SK-N-SH treated with all-trans-retinoic acid at 6 μM for 48 hours (cell line): ENCODE data around the gene FHIT.

Source experiments
- ATAC-seq: fragments of 200-7000 bp; cut with Tn5 transposase; 3 replicates; pipeline ENCODE4 v1.9.1; 2020; ENCODE audit warnings: mild to moderate bottlenecking, moderate library complexity
- ARNTL ChIP-seq: fragments of 450-650 bp; formaldehyde crosslinking; IDR thresholded peaks from 2 replicates; pipeline ENCODE4 v1.5.0; 2020; ENCODE audit warnings: low read depth, mild to moderate bottlenecking, moderate library complexity, borderline replicate concordance
- BACH2 ChIP-seq: fragments of 250-450 bp; sonication (Bioruptor Pico); IDR thresholded peaks from 2 replicates; pipeline ENCODE4 v1.9.0; 2021; ENCODE audit warnings: mild to moderate bottlenecking, borderline replicate concordance
- CSDC2 ChIP-seq: fragments of 250-450 bp; sonication (Bioruptor Pico); IDR thresholded peaks from 2 replicates; pipeline ENCODE4 v1.5.0; 2020; ENCODE audit warnings: mild to moderate bottlenecking, moderate library complexity
- ESRRG ChIP-seq: fragments of 250-450 bp; sonication (Bioruptor Pico); IDR thresholded peaks from 2 replicates; pipeline ENCODE4 v1.6.1; 2021; ENCODE audit warnings: mild to moderate bottlenecking
- GLIS3 ChIP-seq: fragments of 250-450 bp; sonication (Bioruptor Pico); IDR thresholded peaks from 2 replicates; pipeline ENCODE4 v1.5.0; 2020; ENCODE audit warnings: mild to moderate bottlenecking, moderate library complexity
- ISL1 ChIP-seq: fragments of 250-450 bp; sonication (Bioruptor Pico); IDR thresholded peaks from 2 replicates; pipeline ENCODE4 v2.1.2; 2022; ENCODE audit warnings: mild to moderate bottlenecking, moderate library complexity
- OSR1 ChIP-seq: fragments of 250-450 bp; sonication (Bioruptor Pico); IDR thresholded peaks from 2 replicates; pipeline ENCODE4 v1.8.0; 2022; ENCODE audit warnings: moderate library complexity, mild to moderate bottlenecking, inconsistent platforms
- PPARA ChIP-seq: fragments of 250-450 bp; sonication (Bioruptor Pico); IDR thresholded peaks from 2 replicates; pipeline ENCODE4 v1.5.0; 2020; ENCODE audit warnings: mild to moderate bottlenecking, borderline replicate concordance
- RARB ChIP-seq: fragments of 250-450 bp; sonication (Bioruptor Pico); IDR thresholded peaks from 2 replicates; pipeline ENCODE4 v1.8.0; 2021; ENCODE audit warnings: mild to moderate bottlenecking, moderate library complexity
- SNAI2 ChIP-seq: fragments of 250-450 bp; sonication (Bioruptor Pico); IDR thresholded peaks from 2 replicates; pipeline ENCODE4 v1.5.0; 2020; ENCODE audit warnings: mild to moderate bottlenecking, moderate library complexity
- TCF4 ChIP-seq: fragments of 250-450 bp; sonication (Bioruptor Pico); IDR thresholded peaks from 2 replicates; pipeline ENCODE4 v1.8.0; 2021; ENCODE audit warnings: mild to moderate bottlenecking, moderate library complexity, borderline replicate concordance
- TOX ChIP-seq: fragments of 250-450 bp; sonication (Bioruptor Pico); IDR thresholded peaks from 2 replicates; pipeline ENCODE4 v1.8.0; 2021; ENCODE audit warnings: mild to moderate bottlenecking, moderate library complexity, borderline replicate concordance
- ZC3H10 ChIP-seq: fragments of 250-450 bp; sonication (Bioruptor Pico); IDR thresholded peaks from 2 replicates; pipeline ENCODE4 v1.5.1; 2021; ENCODE audit warnings: mild to moderate bottlenecking, moderate library complexity
- ZFP30 ChIP-seq: fragments of 450-650 bp; formaldehyde crosslinking; IDR thresholded peaks from 2 replicates; pipeline ENCODE4 v1.5.0; 2022; ENCODE audit warnings: mild to moderate bottlenecking, moderate library complexity
- ZNF565 ChIP-seq: fragments of 450-650 bp; formaldehyde crosslinking; conservative IDR thresholded peaks from 2 replicates; pipeline ENCODE4 v1.5.0; 2020; ENCODE audit warnings: low read depth, mild to moderate bottlenecking, moderate library complexity
- ZNF70 ChIP-seq: fragments of 450-650 bp; formaldehyde crosslinking; IDR thresholded peaks from 2 replicates; pipeline ENCODE4 v1.5.0; 2020; ENCODE audit warnings: mild to moderate bottlenecking, moderate library complexity
- TF ChIP-seq, protein P1 (sequence below): fragments of 250-450 bp; sonication (Bioruptor Pico); IDR thresholded peaks from 2 replicates; pipeline ENCODE4 v1.8.0; 2020; ENCODE audit warnings: mild to moderate bottlenecking, moderate library complexity, borderline replicate concordance
- TF ChIP-seq, protein P2 (sequence below): fragments of 250-450 bp; sonication (Bioruptor Pico); IDR thresholded peaks from 2 replicates; pipeline ENCODE4 v1.5.1; 2021; ENCODE audit warnings: mild to moderate bottlenecking, moderate library complexity
- TF ChIP-seq, protein P3 (sequence below): fragments of 250-450 bp; sonication (Bioruptor Pico); IDR thresholded peaks from 2 replicates; pipeline ENCODE4 v1.8.0; 2021; ENCODE audit warnings: low read depth, mild to moderate bottlenecking, moderate library complexity, borderline replicate concordance
- TF ChIP-seq, protein P4 (sequence below): fragments of 250-450 bp; sonication (Bioruptor Pico); IDR thresholded peaks from 2 replicates; pipeline ENCODE4 v1.5.1; 2020; ENCODE audit warnings: low read depth, mild to moderate bottlenecking, moderate library complexity
- TF ChIP-seq, protein P5 (sequence below): fragments of 250-450 bp; sonication (Bioruptor Pico); IDR thresholded peaks from 2 replicates; pipeline ENCODE4 v1.5.0; 2020; ENCODE audit warnings: mild to moderate bottlenecking, moderate library complexity

FHIT gene

DNA sequence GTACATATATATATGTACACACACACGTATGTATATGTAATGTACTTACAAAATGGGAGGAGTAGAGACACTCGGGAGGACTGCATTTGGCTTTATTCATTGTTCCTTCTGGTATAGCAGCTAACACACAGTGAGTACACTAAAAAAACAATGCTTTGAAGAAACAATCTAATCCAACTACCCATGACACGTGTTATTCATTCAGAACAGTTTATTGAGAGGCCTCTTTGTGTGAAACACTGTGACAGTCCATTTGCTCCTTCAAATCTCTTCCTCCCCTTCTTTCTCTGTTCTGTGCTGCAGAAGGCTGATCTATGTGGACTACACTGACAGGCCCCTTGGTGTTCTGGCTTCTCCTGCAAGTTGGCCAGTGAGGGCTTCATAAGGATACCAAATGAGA lies 1125.6 kb downstream of the FHIT start:
- ATAC-seq: no peak
- no peak for TF ChIP-seq ZFP30 (CRISPR knock-in tag)
- TF ChIP-seq OSR1: no peak
- TF ChIP-seq, protein P1, sequence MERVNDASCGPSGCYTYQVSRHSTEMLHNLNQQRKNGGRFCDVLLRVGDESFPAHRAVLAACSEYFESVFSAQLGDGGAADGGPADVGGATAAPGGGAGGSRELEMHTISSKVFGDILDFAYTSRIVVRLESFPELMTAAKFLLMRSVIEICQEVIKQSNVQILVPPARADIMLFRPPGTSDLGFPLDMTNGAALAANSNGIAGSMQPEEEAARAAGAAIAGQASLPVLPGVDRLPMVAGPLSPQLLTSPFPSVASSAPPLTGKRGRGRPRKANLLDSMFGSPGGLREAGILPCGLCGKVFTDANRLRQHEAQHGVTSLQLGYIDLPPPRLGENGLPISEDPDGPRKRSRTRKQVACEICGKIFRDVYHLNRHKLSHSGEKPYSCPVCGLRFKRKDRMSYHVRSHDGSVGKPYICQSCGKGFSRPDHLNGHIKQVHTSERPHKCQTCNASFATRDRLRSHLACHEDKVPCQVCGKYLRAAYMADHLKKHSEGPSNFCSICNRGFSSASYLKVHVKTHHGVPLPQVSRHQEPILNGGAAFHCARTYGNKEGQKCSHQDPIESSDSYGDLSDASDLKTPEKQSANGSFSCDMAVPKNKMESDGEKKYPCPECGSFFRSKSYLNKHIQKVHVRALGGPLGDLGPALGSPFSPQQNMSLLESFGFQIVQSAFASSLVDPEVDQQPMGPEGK (CRISPR knock-in tag): no peak
- no peak for TF ChIP-seq PPARA (CRISPR knock-in tag)
- TF ChIP-seq, protein P2, sequence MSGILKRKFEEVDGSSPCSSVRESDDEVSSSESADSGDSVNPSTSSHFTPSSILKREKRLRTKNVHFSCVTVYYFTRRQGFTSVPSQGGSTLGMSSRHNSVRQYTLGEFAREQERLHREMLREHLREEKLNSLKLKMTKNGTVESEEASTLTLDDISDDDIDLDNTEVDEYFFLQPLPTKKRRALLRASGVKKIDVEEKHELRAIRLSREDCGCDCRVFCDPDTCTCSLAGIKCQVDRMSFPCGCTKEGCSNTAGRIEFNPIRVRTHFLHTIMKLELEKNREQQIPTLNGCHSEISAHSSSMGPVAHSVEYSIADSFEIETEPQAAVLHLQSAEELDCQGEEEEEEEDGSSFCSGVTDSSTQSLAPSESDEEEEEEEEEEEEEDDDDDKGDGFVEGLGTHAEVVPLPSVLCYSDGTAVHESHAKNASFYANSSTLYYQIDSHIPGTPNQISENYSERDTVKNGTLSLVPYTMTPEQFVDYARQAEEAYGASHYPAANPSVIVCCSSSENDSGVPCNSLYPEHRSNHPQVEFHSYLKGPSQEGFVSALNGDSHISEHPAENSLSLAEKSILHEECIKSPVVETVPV (CRISPR knock-in tag): no peak
- no peak for TF ChIP-seq BACH2 (CRISPR knock-in tag)
- TF ChIP-seq ZC3H10 (CRISPR knock-in tag): no peak
- no peak for TF ChIP-seq RARB (CRISPR knock-in tag)
- TF ChIP-seq ISL1 (CRISPR knock-in tag): no peak

DNA sequence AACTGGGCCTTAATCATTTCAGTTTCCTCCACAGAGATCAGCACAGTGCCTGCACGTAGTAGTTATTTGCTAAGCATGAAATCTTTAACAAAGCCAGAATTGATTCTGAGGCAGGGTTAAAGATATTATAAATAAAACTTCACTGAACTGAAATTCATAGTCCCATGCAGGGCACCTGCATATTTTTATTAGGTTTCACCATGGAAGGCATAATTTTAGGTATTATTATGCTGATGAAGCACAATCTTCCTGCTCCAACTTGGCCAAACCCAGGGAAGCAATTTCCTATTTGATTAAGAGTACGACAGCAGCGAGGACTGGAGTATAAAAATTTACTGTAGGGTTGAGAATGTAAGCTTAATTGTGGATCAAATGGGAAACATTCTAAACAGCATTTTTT lies 1131.0 kb downstream of the FHIT start:
- no peak for ATAC-seq

More for the DNA sequence above, 1131.0 kb downstream of the FHIT start:
- TF ChIP-seq, protein P3, sequence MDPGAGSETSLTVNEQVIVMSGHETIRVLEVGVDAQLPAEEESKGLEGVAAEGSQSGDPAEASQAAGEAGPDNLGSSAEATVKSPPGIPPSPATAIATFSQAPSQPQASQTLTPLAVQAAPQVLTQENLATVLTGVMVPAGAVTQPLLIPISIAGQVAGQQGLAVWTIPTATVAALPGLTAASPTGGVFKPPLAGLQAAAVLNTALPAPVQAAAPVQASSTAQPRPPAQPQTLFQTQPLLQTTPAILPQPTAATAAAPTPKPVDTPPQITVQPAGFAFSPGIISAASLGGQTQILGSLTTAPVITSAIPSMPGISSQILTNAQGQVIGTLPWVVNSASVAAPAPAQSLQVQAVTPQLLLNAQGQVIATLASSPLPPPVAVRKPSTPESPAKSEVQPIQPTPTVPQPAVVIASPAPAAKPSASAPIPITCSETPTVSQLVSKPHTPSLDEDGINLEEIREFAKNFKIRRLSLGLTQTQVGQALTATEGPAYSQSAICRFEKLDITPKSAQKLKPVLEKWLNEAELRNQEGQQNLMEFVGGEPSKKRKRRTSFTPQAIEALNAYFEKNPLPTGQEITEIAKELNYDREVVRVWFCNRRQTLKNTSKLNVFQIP: no peak
- TF ChIP-seq ZNF70 (CRISPR knock-in tag): no peak
- TF ChIP-seq TOX (CRISPR knock-in tag): no peak
- TF ChIP-seq ZC3H10 (CRISPR knock-in tag): no peak
- no peak for TF ChIP-seq ISL1 (CRISPR knock-in tag)
- TF ChIP-seq, protein P4, sequence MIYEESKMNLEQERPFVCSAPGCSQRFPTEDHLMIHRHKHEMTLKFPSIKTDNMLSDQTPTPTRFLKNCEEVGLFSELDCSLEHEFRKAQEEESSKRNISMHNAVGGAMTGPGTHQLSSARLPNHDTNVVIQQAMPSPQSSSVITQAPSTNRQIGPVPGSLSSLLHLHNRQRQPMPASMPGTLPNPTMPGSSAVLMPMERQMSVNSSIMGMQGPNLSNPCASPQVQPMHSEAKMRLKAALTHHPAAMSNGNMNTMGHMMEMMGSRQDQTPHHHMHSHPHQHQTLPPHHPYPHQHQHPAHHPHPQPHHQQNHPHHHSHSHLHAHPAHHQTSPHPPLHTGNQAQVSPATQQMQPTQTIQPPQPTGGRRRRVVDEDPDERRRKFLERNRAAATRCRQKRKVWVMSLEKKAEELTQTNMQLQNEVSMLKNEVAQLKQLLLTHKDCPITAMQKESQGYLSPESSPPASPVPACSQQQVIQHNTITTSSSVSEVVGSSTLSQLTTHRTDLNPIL (CRISPR knock-in tag): no peak
- TF ChIP-seq ZNF565 (CRISPR knock-in tag): no peak
- TF ChIP-seq ZFP30 (CRISPR knock-in tag): no peak
- no peak for TF ChIP-seq RARB (CRISPR knock-in tag)
- TF ChIP-seq TCF4 (CRISPR knock-in tag): no peak
- TF ChIP-seq ARNTL (CRISPR knock-in tag): no peak
- TF ChIP-seq GLIS3: no peak
- TF ChIP-seq ESRRG (CRISPR knock-in tag): no peak
- TF ChIP-seq, protein P1 (CRISPR knock-in tag): no peak
- no peak for TF ChIP-seq SNAI2 (CRISPR knock-in tag)
- TF ChIP-seq CSDC2 (CRISPR knock-in tag): no peak
- TF ChIP-seq, protein P2 (CRISPR knock-in tag): no peak
- TF ChIP-seq OSR1: no peak
- TF ChIP-seq, protein P5, sequence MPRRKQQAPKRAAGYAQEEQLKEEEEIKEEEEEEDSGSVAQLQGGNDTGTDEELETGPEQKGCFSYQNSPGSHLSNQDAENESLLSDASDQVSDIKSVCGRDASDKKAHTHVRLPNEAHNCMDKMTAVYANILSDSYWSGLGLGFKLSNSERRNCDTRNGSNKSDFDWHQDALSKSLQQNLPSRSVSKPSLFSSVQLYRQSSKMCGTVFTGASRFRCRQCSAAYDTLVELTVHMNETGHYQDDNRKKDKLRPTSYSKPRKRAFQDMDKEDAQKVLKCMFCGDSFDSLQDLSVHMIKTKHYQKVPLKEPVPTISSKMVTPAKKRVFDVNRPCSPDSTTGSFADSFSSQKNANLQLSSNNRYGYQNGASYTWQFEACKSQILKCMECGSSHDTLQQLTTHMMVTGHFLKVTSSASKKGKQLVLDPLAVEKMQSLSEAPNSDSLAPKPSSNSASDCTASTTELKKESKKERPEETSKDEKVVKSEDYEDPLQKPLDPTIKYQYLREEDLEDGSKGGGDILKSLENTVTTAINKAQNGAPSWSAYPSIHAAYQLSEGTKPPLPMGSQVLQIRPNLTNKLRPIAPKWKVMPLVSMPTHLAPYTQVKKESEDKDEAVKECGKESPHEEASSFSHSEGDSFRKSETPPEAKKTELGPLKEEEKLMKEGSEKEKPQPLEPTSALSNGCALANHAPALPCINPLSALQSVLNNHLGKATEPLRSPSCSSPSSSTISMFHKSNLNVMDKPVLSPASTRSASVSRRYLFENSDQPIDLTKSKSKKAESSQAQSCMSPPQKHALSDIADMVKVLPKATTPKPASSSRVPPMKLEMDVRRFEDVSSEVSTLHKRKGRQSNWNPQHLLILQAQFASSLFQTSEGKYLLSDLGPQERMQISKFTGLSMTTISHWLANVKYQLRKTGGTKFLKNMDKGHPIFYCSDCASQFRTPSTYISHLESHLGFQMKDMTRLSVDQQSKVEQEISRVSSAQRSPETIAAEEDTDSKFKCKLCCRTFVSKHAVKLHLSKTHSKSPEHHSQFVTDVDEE (CRISPR knock-in tag): no peak
